ENCODE results near the gene NPAS3.

Gene NPAS3

DNA sequence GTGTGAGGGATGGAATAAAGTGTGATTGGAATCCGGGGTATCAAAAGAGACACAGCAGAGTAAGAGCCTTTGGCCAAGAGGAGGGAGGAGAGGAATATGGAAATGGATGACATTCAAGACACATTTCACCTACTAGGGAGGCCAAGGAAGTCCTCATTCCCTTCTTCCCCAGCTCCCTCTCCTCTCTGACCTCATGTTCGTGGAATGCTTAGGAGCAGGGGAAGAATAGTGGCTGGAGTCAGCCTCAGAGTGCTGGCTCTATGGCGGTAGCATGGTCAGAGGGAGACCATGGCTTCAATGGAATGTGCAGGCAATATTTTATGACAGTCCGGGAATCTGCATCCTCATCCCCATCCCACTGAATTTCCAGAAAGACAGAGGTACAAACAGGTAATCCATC is 815.6 kb downstream of the NPAS3 start:
- H3K9ac ChIP-seq (ENCODE audit: low read length) = no peak overlapping the region
- H3K27ac ChIP-seq (ENCODE audit: low read depth, low read length) = no peak overlapping the region
- H3K4me3 ChIP-seq (ENCODE audit: low read depth, low read length) = no peak overlapping the region
- no peaks in the 10 kb centered on the region for H3K36me3 ChIP-seq (ENCODE audit: control insufficient read depth, insufficient read depth, low read length)
- H3K27me3 ChIP-seq (ENCODE audit: control insufficient read depth, insufficient read depth, low read length) = no peaks in the 10 kb centered on the region
- no peaks in the 10 kb centered on the region for H3K9me3 ChIP-seq (ENCODE audit: control insufficient read depth, insufficient read depth, low read depth, low read length)
- peaks cover 8% of the 10 kb centered on the region for H3K4me1 ChIP-seq (ENCODE audit: control insufficient read depth, insufficient read depth, low read length)

DNA sequence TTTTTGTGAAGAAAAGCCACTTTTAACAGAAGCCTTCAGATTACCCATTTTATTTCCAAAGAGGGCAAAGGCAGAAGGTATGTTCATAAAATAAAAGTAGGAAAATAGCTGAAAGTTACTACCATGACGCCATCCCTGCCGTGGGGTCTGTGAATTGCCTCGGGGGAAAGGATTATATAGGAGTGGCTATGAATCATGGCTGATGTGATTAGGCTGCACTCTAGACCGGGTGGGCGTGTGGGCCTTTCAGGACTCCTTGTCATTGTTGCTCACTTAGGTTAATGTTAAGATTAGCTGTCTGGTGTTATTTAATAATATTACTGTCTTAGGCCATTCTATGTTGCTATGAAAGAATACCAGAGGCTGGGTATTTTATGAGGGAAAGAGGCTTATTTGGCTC is 816.7 kb downstream of the NPAS3 start:
- no peak overlapping the region for H3K4me3 ChIP-seq (ENCODE audit: low read depth, low read length)
- H3K27ac ChIP-seq (ENCODE audit: low read depth, low read length) = no peak overlapping the region
- H3K27me3 ChIP-seq (ENCODE audit: control insufficient read depth, insufficient read depth, low read length) = no peaks in the 10 kb centered on the region

DNA sequence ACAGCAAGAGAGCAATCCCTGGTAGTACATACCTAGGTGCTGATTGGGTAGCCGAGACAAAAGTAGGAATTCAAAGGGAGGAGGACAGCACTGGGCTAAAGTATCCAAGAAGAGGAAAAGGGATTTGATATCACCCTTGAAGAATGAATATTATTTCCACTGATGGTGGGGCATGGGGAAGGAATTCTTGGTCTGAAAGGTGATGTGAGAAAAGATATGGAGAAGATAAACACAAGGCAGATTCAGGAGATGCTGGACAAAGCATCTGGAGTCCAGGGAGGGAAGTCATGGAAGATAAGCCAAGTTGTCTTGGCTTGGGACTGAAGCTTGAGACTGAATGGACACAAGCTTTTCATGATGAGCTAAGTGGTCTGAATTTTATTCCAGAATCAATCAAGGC is 818.2 kb downstream of the NPAS3 start:
- peaks cover 8% of the 10 kb centered on the region for H3K4me1 ChIP-seq (ENCODE audit: control insufficient read depth, insufficient read depth, low read length)
- H3K4me3 ChIP-seq (ENCODE audit: low read depth, low read length) = no peak overlapping the region
- H3K27ac ChIP-seq (ENCODE audit: low read depth, low read length) = no peak overlapping the region
- H3K9me3 ChIP-seq (ENCODE audit: control insufficient read depth, insufficient read depth, low read depth, low read length) = no peaks in the 10 kb centered on the region
- H3K27me3 ChIP-seq (ENCODE audit: control insufficient read depth, insufficient read depth, low read length) = no peaks in the 10 kb centered on the region
- H3K9ac ChIP-seq (ENCODE audit: low read length) = no peak overlapping the region
- no peaks in the 10 kb centered on the region for H3K36me3 ChIP-seq (ENCODE audit: control insufficient read depth, insufficient read depth, low read length)

More for the DNA sequence above, 816.7 kb downstream of the NPAS3 start:
- Histone ChIP-seq H3K36me3 (ENCODE audit: control insufficient read depth, insufficient read depth, low read length) (no peaks in the 10 kb centered on the region), H3K9ac (ENCODE audit: low read length) (no peak overlapping the region), H3K4me1 (ENCODE audit: control insufficient read depth, insufficient read depth, low read length) (peaks cover 8% of the 10 kb centered on the region), H3K9me3 (ENCODE audit: control insufficient read depth, insufficient read depth, low read depth, low read length) (no peaks in the 10 kb centered on the region)

DNA sequence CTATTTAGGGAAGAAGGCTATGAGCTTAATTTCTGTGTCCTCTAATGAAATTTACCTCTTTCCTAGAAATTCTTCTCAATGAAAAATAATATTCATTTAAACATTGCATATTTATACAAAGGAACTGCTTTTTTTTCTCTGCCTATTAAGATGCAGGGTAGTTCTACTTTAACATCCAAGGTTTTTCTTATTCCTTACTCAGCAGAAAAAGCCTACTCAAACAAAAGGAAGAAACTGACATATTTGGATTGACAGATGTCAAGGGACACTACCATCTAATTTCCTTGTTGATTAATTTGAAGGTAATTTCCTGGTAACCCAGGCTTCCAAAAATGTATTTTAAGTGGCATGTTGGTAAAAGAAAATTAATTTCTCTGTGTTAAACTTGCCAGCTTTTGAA is 819.9 kb downstream of the NPAS3 start:
- Histone ChIP-seq H3K27me3 (ENCODE audit: control insufficient read depth, insufficient read depth, low read length) (no peaks in the 10 kb centered on the region), H3K9me3 (ENCODE audit: control insufficient read depth, insufficient read depth, low read depth, low read length) (no peaks in the 10 kb centered on the region), H3K9ac (ENCODE audit: low read length) (no peak overlapping the region), H3K27ac (ENCODE audit: low read depth, low read length) (no peak overlapping the region), H3K36me3 (ENCODE audit: control insufficient read depth, insufficient read depth, low read length) (no peaks in the 10 kb centered on the region), H3K4me3 (ENCODE audit: low read depth, low read length) (no peak overlapping the region), H3K4me1 (ENCODE audit: control insufficient read depth, insufficient read depth, low read length) (peaks cover 10% of the 10 kb centered on the region)

DNA sequence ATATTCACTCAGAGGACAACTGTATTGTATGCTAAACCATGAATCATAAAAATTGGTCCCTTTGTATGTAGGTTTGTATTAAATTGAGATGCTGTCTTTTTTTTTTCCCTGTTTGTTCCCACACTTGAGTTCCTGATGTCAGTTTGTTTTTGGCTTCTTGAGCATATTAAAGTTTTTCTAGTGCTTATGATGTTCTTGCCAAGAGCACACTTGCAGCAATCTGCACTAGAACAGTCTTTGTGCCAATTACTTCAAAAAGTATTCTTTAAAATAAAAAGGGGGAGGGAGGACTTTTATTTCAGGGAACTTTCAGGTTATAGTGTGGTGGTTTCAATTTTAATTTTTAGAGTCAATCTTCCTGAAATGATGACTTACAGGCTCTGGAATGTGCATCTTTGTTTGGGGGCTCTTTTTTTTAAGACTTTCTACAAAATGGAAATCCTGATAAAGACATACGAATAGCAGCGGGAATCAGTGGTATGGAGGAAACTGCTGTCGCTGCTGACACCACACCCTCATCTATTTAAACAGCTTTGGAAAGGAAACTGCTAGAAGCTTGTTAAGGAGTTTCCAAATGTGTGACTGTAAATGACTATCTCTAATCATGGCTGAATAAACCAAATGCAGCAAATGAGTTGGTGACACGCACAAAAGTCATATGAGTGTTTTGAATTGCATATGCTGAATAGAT is 823.6 kb downstream of the NPAS3 start:
- Histone ChIP-seq H3K27ac (ENCODE audit: low read depth, low read length) (no peak overlapping the region), H3K9ac (ENCODE audit: low read length) (no peak overlapping the region), H3K9me3 (ENCODE audit: control insufficient read depth, insufficient read depth, low read depth, low read length) (no peaks in the 10 kb centered on the region), H3K4me3 (ENCODE audit: low read depth, low read length) (no peak overlapping the region), H3K27me3 (ENCODE audit: control insufficient read depth, insufficient read depth, low read length) (no peaks in the 10 kb centered on the region), H3K36me3 (ENCODE audit: control insufficient read depth, insufficient read depth, low read length) (no peaks in the 10 kb centered on the region), H3K4me1 (ENCODE audit: control insufficient read depth, insufficient read depth, low read length) (peaks cover 27% of the 10 kb centered on the region)

DNA sequence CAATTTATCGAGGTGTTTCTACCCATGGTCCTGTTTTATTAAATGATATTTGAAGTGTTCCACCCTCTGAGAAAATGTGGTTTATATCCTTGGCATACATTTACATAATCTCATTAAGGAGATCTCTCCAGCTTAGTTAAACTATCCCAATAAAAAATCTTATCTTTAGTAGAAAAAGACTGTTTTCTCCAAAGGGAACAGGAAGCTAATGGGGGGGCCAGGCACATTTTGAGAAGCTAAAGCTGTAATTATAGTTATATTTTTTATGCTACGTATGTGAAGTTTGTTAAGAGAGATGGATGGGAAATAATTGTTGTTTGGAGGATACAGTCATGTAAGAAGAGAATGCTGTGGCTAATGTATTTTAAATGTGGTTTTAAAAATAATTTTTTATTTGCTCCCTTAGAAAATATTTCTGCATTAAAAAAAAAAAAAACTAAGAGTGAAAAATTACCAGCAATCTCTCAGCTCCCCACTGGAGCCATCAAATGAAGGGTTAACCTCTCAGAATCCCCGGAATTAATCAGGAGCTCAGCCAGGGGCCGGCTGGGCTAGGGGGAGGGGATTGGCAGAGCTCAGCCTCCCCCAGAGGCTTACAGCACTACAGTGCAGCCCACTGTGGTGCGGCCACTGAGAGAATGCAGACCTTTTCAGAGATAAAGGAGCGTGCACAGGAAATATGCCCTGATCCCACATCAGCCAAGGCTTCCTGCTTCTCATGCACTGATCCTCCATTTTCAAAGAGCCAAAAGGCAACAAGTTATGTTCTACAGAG is 826.4 kb downstream of the NPAS3 start:
- no peaks in the 10 kb centered on the region for H3K27me3 ChIP-seq (ENCODE audit: control insufficient read depth, insufficient read depth, low read length)
- H3K36me3 ChIP-seq (ENCODE audit: control insufficient read depth, insufficient read depth, low read length) = no peaks in the 10 kb centered on the region
- H3K4me3 ChIP-seq (ENCODE audit: low read depth, low read length) = no peak overlapping the region
- H3K9me3 ChIP-seq (ENCODE audit: control insufficient read depth, insufficient read depth, low read depth, low read length) = no peaks in the 10 kb centered on the region
- no peak overlapping the region for H3K9ac ChIP-seq (ENCODE audit: low read length)
- H3K4me1 ChIP-seq (ENCODE audit: control insufficient read depth, insufficient read depth, low read length) = peaks cover 27% of the 10 kb centered on the region
- no peak overlapping the region for H3K27ac ChIP-seq (ENCODE audit: low read depth, low read length)

DNA sequence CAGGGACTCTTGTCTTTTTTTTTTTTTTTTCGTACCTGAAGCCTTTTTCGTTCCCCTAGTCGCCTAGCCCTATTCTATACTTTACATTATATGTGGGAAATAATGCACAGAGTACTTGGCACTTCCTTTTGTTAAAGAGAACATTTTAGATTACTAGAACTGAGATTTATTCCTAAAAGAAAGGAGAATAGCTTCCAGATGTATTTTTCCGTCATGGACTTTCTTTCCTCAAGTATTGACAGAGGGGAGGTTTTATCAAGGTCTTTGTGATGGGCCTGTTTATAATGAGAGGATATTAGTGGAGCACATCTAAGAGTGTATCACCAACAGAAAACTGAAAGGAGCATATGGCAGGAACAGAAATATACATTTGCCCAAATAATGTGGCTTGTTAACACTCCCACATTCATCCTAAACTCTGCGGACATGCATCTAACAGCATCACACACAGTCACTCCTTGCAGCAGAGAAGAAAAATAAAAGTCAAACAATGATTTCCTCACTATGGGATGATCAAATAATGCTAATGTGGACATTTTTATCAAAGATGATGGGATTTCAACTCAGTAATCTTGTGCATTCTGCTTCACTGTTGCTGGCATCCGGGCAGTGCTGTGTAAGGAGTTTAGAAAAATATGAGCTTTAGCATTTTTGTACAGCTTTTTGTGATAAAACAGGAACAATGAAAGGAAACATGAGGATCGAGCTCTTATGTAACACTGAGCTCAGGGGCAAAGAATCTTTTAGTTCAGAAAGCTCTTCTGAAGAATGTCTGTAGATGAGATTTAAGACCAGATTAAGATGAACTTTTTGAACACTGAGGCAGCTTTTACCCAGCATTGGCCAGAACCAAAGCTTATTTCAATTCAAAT is 829.1 kb downstream of the NPAS3 start:
- H3K27ac ChIP-seq (ENCODE audit: low read depth, low read length) = no peak overlapping the region
- no peaks in the 10 kb centered on the region for H3K27me3 ChIP-seq (ENCODE audit: control insufficient read depth, insufficient read depth, low read length)
- H3K9ac ChIP-seq (ENCODE audit: low read length) = no peak overlapping the region
- H3K4me1 ChIP-seq (ENCODE audit: control insufficient read depth, insufficient read depth, low read length) = peaks cover 24% of the 10 kb centered on the region
- H3K9me3 ChIP-seq (ENCODE audit: control insufficient read depth, insufficient read depth, low read depth, low read length) = no peaks in the 10 kb centered on the region
- no peak overlapping the region for H3K4me3 ChIP-seq (ENCODE audit: low read depth, low read length)
- no peaks in the 10 kb centered on the region for H3K36me3 ChIP-seq (ENCODE audit: control insufficient read depth, insufficient read depth, low read length)

DNA sequence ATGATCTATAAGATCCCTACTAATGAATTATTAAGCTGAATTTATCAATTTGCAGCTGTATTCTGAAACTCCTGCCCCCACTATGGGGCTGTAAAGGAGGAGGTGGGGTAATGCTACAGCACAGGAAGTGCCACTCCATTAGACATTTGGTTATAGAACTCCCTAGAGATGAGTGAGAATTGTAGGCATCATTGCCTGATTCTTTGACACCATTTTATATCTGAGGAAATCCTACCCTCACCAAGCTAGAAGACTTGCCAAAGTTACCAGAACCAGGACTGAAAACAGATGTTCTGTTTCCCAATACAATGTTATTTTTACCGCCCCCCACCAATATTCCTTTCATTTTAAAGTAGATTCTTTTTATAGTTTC is 829.8 kb downstream of the NPAS3 start:
- no peaks in the 10 kb centered on the region for H3K9me3 ChIP-seq (ENCODE audit: control insufficient read depth, insufficient read depth, low read depth, low read length)
- no peaks in the 10 kb centered on the region for H3K36me3 ChIP-seq (ENCODE audit: control insufficient read depth, insufficient read depth, low read length)
- H3K27ac ChIP-seq (ENCODE audit: low read depth, low read length) = no peak overlapping the region
- peaks cover 24% of the 10 kb centered on the region for H3K4me1 ChIP-seq (ENCODE audit: control insufficient read depth, insufficient read depth, low read length)
- H3K27me3 ChIP-seq (ENCODE audit: control insufficient read depth, insufficient read depth, low read length) = no peaks in the 10 kb centered on the region
- no peak overlapping the region for H3K4me3 ChIP-seq (ENCODE audit: low read depth, low read length)
- no peak overlapping the region for H3K9ac ChIP-seq (ENCODE audit: low read length)

DNA sequence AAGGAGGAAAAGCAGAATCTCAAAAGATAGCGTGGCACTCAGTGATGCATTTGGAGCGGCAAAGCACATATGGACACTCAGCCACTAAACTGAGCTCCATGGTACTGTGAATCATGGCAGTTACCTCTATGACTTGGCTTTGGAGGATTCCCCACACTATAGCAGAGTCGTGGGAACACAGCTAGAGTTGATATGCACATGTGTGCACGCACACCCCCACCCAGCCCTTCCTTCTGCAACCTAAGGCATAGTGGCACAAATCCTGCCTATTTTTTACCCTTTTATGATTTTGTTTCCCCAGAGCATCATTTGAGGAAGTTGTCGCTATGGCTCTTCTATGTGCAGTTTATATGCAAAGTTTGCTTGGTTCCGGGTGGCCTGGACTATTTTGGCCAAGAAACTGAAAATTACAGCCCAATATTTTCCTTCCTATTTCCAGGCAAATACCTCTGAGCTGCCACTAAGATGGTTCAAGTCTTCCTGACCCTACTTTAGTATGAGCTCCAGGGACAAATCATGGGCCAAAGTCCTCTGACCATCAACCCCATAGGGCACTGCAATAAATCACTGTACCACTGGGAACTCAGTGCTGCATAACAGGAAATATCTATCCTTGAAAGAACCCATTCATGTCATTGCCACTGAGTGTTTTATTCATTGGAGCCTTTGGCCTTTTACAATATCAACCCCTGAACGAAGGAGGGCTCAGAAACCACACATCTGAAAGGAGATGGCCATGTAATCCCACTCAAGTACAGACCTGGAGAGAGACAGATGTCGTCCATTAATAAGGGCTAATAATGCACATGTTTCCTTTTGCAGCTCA is 834.7 kb downstream of the NPAS3 start:
- no peaks in the 10 kb centered on the region for H3K36me3 ChIP-seq (ENCODE audit: control insufficient read depth, insufficient read depth, low read length)
- H3K27me3 ChIP-seq (ENCODE audit: control insufficient read depth, insufficient read depth, low read length) = no peaks in the 10 kb centered on the region
- no peak overlapping the region for H3K27ac ChIP-seq (ENCODE audit: low read depth, low read length)
- peaks cover 15% of the 10 kb centered on the region for H3K4me1 ChIP-seq (ENCODE audit: control insufficient read depth, insufficient read depth, low read length)
- H3K4me3 ChIP-seq (ENCODE audit: low read depth, low read length) = no peak overlapping the region
- H3K9me3 ChIP-seq (ENCODE audit: control insufficient read depth, insufficient read depth, low read depth, low read length) = no peaks in the 10 kb centered on the region
- H3K9ac ChIP-seq (ENCODE audit: low read length) = no peak overlapping the region

DNA sequence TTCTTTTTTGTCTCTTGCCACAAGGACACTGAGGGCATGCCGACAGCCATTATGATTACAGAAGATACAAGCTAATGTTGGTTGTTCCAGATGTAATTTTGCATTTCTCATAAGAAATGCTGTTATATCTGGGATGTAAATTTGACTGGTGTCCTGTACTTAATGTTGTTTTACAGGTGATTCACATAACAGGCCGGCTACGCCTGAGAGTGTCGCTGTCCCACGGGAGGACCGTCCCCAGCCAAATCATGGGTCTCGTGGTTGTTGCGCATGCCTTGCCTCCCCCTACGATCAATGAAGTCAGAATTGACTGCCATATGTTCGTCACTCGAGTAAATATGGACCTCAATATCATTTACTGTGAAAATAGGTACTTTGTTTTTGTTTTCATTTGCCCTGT is 835.5 kb downstream of the NPAS3 start:
- Histone ChIP-seq H3K9me3 (ENCODE audit: control insufficient read depth, insufficient read depth, low read depth, low read length) (no peaks in the 10 kb centered on the region), H3K27me3 (ENCODE audit: control insufficient read depth, insufficient read depth, low read length) (no peaks in the 10 kb centered on the region), H3K9ac (ENCODE audit: low read length) (no peak overlapping the region), H3K4me1 (ENCODE audit: control insufficient read depth, insufficient read depth, low read length) (peaks cover 15% of the 10 kb centered on the region), H3K27ac (ENCODE audit: low read depth, low read length) (no peak overlapping the region), H3K4me3 (ENCODE audit: low read depth, low read length) (no peak overlapping the region), H3K36me3 (ENCODE audit: control insufficient read depth, insufficient read depth, low read length) (no peaks in the 10 kb centered on the region)

All from HUES6 (cell line).